Activated T-helper 1 cell treated with anti-CD3 and anti-CD28 coated beads, Interleukin-12 subunit alpha, Interleukin-12 subunit beta, Interleukin-2, Interleukin-4 antibody, amounts not matched to agents 30 ng/mL and 10 ng/mL and 1 ng/mL, durations not matched to agents 14 hours and 24 hours and 36 hours (primary cell): Measurements from ENCODE around the gene TMX4. TPM values are rescaled to one million over a fixed set of nuclear protein-coding genes. Genes with fewer than 3 reads are reported as not detected.

ENCODE experiments used
- DNase-seq: peaks from one replicate; pipeline ENCODE4 v3.0.0; 2021; ENCODE audit warnings: low spot score
- H3K27ac Mint-ChIP-seq: one replicate; pipeline ENCODE4 v1.8.0; 2021; ENCODE audit warnings: mild to moderate bottlenecking, mixed read lengths
- H3K27me3 Mint-ChIP-seq: one replicate; pipeline ENCODE4 v1.8.0; 2022; ENCODE audit warnings: mild to moderate bottlenecking, moderate library complexity, mixed read lengths; ENCODE audit not compliant: insufficient read depth
- H3K36me3 Mint-ChIP-seq: one replicate; pipeline ENCODE4 v1.8.0; 2021; ENCODE audit warnings: low read depth, mixed read lengths
- H3K4me1 Mint-ChIP-seq: one replicate; pipeline ENCODE4 v1.8.0; 2021; ENCODE audit warnings: low read depth, mixed read lengths
- H3K4me3 Mint-ChIP-seq: one replicate; pipeline ENCODE4 v1.8.0; 2021; ENCODE audit warnings: mild to moderate bottlenecking, moderate library complexity, mixed read lengths
- H3K9me3 Mint-ChIP-seq: one replicate; pipeline ENCODE4 v1.8.0; 2021; ENCODE audit warnings: mixed read lengths
- intact Hi-C: fragments of 100-400 bp; cut with micrococcal nuclease; formaldehyde crosslinking; loops from one replicate; pipeline ENCODE4 v1.15.1; 2024
- total RNA-seq: library from RNA; stranded (reverse); gene quantifications from 2 replicates; pipeline ENCODE4 v1.2.3, GENCODE V29; 2022

Gene TMX4
- total RNA-seq, result 30.4 and 31.3 TPM in 2 replicates

GRCh38 chr20:8019246-8019997 is at the start of gene TMX4:
Gene TMX4, minus strand, starts transcription at chr20:8019761. Its CDS starts 148 bp downstream, at chr20:8019613.
- Mint-ChIP-seq H3K4me3 (peak within 1 kb of the TSS; percentile 91), H3K27me3 (peaks cover 5% of the 10 kb centered on the region), H3K36me3 (peaks cover 3% of the 10 kb centered on the region), H3K27ac (peak within 1 kb of the TSS; percentile 89), H3K9me3 (no peaks in the 10 kb centered on the region), H3K4me1 (peaks cover 39% of the 10 kb centered on the region)
- intact Hi-C loops, result loop anchor here (1.0 to 10.0 kb wide), 5 partner anchors 39 to 643 kb away; no protein-coding TSS in a partner anchor
- peak; percentile 88 for DNase-seq

GRCh38 chr20:8067082-8067481 is 47.5 kb upstream of the TMX4 start:
- intact Hi-C loops, result no loop called here
- Mint-ChIP-seq H3K27ac (no peak overlapping the region), H3K27me3 (peaks cover 3% of the 10 kb centered on the region), H3K4me3 (no peak overlapping the region), H3K4me1 (no peaks in the 10 kb centered on the region), H3K36me3 (no peaks in the 10 kb centered on the region), H3K9me3 (no peaks in the 10 kb centered on the region)
- no peak for DNase-seq

GRCh38 chr20:8066662-8067061 is 47.1 kb upstream of the TMX4 start:
- H3K4me1 Mint-ChIP-seq, result no peaks in the 10 kb centered on the region
- no peak overlapping the region for H3K4me3 Mint-ChIP-seq
- H3K27ac Mint-ChIP-seq, result no peak overlapping the region
- H3K27me3 Mint-ChIP-seq, result peaks cover 3% of the 10 kb centered on the region
- H3K9me3 Mint-ChIP-seq, result no peaks in the 10 kb centered on the region
- H3K36me3 Mint-ChIP-seq, result no peaks in the 10 kb centered on the region
- no peak for DNase-seq
- intact Hi-C loops, result no loop called here

- H3K4me1 Mint-ChIP-seq, result no peaks in the 10 kb centered on the region
- intact Hi-C loops, result no loop called here
- H3K9me3 Mint-ChIP-seq, result no peaks in the 10 kb centered on the region
- H3K4me3 Mint-ChIP-seq, result no peak overlapping the region
- no peaks in the 10 kb centered on the region for H3K36me3 Mint-ChIP-seq
- DNase-seq, result no peak
- H3K27me3 Mint-ChIP-seq, result peaks cover 4% of the 10 kb centered on the region
- H3K27ac Mint-ChIP-seq, result no peak overlapping the region
Observed at GRCh38 chr20:8065691-8066090, 46.1 kb upstream of the TMX4 start.

- no peaks in the 10 kb centered on the region for H3K36me3 Mint-ChIP-seq
- DNase-seq, result no peak
- no peaks in the 10 kb centered on the region for H3K4me1 Mint-ChIP-seq
- H3K27me3 Mint-ChIP-seq, result peaks cover 8% of the 10 kb centered on the region
- H3K4me3 Mint-ChIP-seq, result no peak overlapping the region
- no peak overlapping the region for H3K27ac Mint-ChIP-seq
- no peaks in the 10 kb centered on the region for H3K9me3 Mint-ChIP-seq
- intact Hi-C loops, result no loop called here
Observed at GRCh38 chr20:8062756-8063155, 43.2 kb upstream of the TMX4 start.

GRCh38 chr20:8061861-8062518 is 42.4 kb upstream of the TMX4 start:
- no peaks in the 10 kb centered on the region for H3K36me3 Mint-ChIP-seq
- H3K4me3 Mint-ChIP-seq, result no peak overlapping the region
- H3K4me1 Mint-ChIP-seq, result no peaks in the 10 kb centered on the region
- no peak for DNase-seq
- intact Hi-C loops, result no loop called here
- H3K9me3 Mint-ChIP-seq, result no peaks in the 10 kb centered on the region
- peaks cover 8% of the 10 kb centered on the region for H3K27me3 Mint-ChIP-seq
- no peak overlapping the region for H3K27ac Mint-ChIP-seq

GRCh38 chr20:8060977-8061376 is 41.4 kb upstream of the TMX4 start:
- no peak for DNase-seq
- Mint-ChIP-seq H3K4me1 (no peaks in the 10 kb centered on the region), H3K36me3 (no peaks in the 10 kb centered on the region), H3K27me3 (peaks cover 8% of the 10 kb centered on the region), H3K27ac (no peak overlapping the region), H3K9me3 (no peaks in the 10 kb centered on the region), H3K4me3 (no peak overlapping the region)
- intact Hi-C loops, result no loop called here

- no peak for DNase-seq
- Mint-ChIP-seq H3K36me3 (no peaks in the 10 kb centered on the region), H3K27ac (no peak overlapping the region), H3K4me3 (no peak overlapping the region), H3K4me1 (no peaks in the 10 kb centered on the region), H3K27me3 (peaks cover 5% of the 10 kb centered on the region), H3K9me3 (no peaks in the 10 kb centered on the region)
- intact Hi-C loops, result no loop called here
Observed at GRCh38 chr20:8057871-8058270, 38.3 kb upstream of the TMX4 start.

GRCh38 chr20:8055096-8055495 is 35.5 kb upstream of the TMX4 start:
- no peak for DNase-seq
- Mint-ChIP-seq H3K9me3 (no peaks in the 10 kb centered on the region), H3K27me3 (peaks cover 6% of the 10 kb centered on the region), H3K36me3 (no peaks in the 10 kb centered on the region), H3K4me3 (no peak overlapping the region), H3K4me1 (no peaks in the 10 kb centered on the region), H3K27ac (no peak overlapping the region)
- intact Hi-C loops, result no loop called here

- H3K27ac Mint-ChIP-seq, result no peak overlapping the region
Observed at GRCh38 chr20:8050157-8050837, 30.7 kb upstream of the TMX4 start.

GRCh38 chr20:8049310-8049709 is 29.7 kb upstream of the TMX4 start:
- H3K4me3 Mint-ChIP-seq, result no peak overlapping the region
- DNase-seq, result no peak
- intact Hi-C loops, result no loop called here
- peaks cover 2% of the 10 kb centered on the region for H3K27me3 Mint-ChIP-seq
- H3K27ac Mint-ChIP-seq, result no peak overlapping the region
- no peaks in the 10 kb centered on the region for H3K36me3 Mint-ChIP-seq
- no peaks in the 10 kb centered on the region for H3K4me1 Mint-ChIP-seq
- H3K9me3 Mint-ChIP-seq, result no peaks in the 10 kb centered on the region

More at GRCh38 chr20:8050157-8050837, 30.7 kb upstream of the TMX4 start:
- no peaks in the 10 kb centered on the region for H3K36me3 Mint-ChIP-seq
- H3K4me1 Mint-ChIP-seq, result no peaks in the 10 kb centered on the region
- H3K27me3 Mint-ChIP-seq, result peaks cover 2% of the 10 kb centered on the region
- H3K9me3 Mint-ChIP-seq, result no peaks in the 10 kb centered on the region
- intact Hi-C loops, result no loop called here
- no peak overlapping the region for H3K4me3 Mint-ChIP-seq
- no peak for DNase-seq

- Mint-ChIP-seq H3K27ac (no peak overlapping the region), H3K27me3 (peaks cover 8% of the 10 kb centered on the region), H3K4me1 (no peaks in the 10 kb centered on the region), H3K9me3 (no peaks in the 10 kb centered on the region), H3K4me3 (no peak overlapping the region), H3K36me3 (no peaks in the 10 kb centered on the region)
- intact Hi-C loops, result no loop called here
- no peak for DNase-seq
Observed at GRCh38 chr20:8045946-8046345, 26.4 kb upstream of the TMX4 start.

- intact Hi-C loops, result loop anchor here (1.0 to 5.0 kb wide), 6 partner anchors 23 to 679 kb away; partner anchors contain the start of gene PLCB1
- Mint-ChIP-seq H3K27ac (no peak overlapping the region), H3K4me3 (no peak overlapping the region), H3K4me1 (no peaks in the 10 kb centered on the region), H3K36me3 (no peaks in the 10 kb centered on the region), H3K9me3 (no peaks in the 10 kb centered on the region), H3K27me3 (peaks cover 11% of the 10 kb centered on the region)
- no peak for DNase-seq
Observed at GRCh38 chr20:8043687-8044282, 24.2 kb upstream of the TMX4 start.
